OCI-LY7 (cell line): ENCODE results near the gene IP6K2. TPM values are rescaled to one million over a fixed set of nuclear protein-coding genes. Genes with fewer than 3 reads are reported as not detected.

Source experiments
- BruUV-seq: library from RNA; stranded (reverse); fragments of 400-500 nt; replicated peaks from 2 replicates; lab custom pipeline; 2021; lab: Mats Ljungman, UMichigan
- CTCF ChIA-PET: fragments of 300-600 bp; sonication (Branson Sonifier 250); formaldehyde crosslinking; loops from one replicate; lab custom pipeline; 2022; ENCODE audit warnings: antibody characterized with exemption; ENCODE audit not compliant: unreplicated experiment; lab: Charles Lee
- POLR2A ChIA-PET: fragments of 300-600 bp; sonication (Branson Sonifier 250); formaldehyde crosslinking; loops from one replicate; lab custom pipeline; 2022; ENCODE audit warnings: antibody characterized with exemption; lab: Charles Lee
- DNase-seq: peaks from one replicate; pipeline ENCODE4 v3.0.0-alpha.2; 2015; ENCODE audit warnings: low spot score
- H2AFZ ChIP-seq: fragments of 200-600 bp; sonication (generic), shearing (Covaris generic); 2 replicates; pipeline ENCODE4 v1.6.1; 2014; ENCODE audit warnings: mild to moderate bottlenecking, antibody characterized with exemption, low read length, moderate library complexity
- H3K27ac ChIP-seq: fragments of 200-600 bp; sonication (generic); 2 replicates; pipeline ENCODE4 v1.5.1; 2014; ENCODE audit warnings: mixed run types, low read depth, mild to moderate bottlenecking, moderate library complexity, low read length, inconsistent platforms; ENCODE audit not compliant: poor library complexity, severe bottlenecking
- H3K36me3 ChIP-seq: fragments of 200-600 bp; sonication (generic); 2 replicates; pipeline ENCODE4 v1.6.1; 2014; ENCODE audit warnings: mild to moderate bottlenecking, antibody characterized with exemption, low read length, moderate library complexity, mixed read lengths; ENCODE audit not compliant: insufficient read depth
- H3K4me1 ChIP-seq: fragments of 200-600 bp; sonication (generic); 2 replicates; pipeline ENCODE4 v1.5.1; 2014; ENCODE audit warnings: mild to moderate bottlenecking, low read length; ENCODE audit not compliant: insufficient read depth, poor library complexity, severe bottlenecking
- H3K4me2 ChIP-seq: fragments of 200-600 bp; sonication (generic); 2 replicates; pipeline ENCODE4 v1.6.1; 2014; ENCODE audit warnings: mild to moderate bottlenecking, low read length
- H3K4me3 ChIP-seq: fragments of 200-600 bp; sonication (generic); 2 replicates; pipeline ENCODE4 v1.5.1; 2014; ENCODE audit warnings: mild to moderate bottlenecking, low read depth, low read length; ENCODE audit not compliant: poor library complexity, severe bottlenecking
- H3K79me2 ChIP-seq: fragments of 200-600 bp; sonication (generic); 2 replicates; pipeline ENCODE4 v1.6.1; 2016; ENCODE audit warnings: low read depth, mild to moderate bottlenecking, low read length, moderate library complexity, mixed read lengths; ENCODE audit not compliant: insufficient read depth
- H3K9me2 ChIP-seq: fragments of 200-600 bp; sonication (generic); 2 replicates; pipeline ENCODE4 v1.6.1; 2016; ENCODE audit warnings: mild to moderate bottlenecking, low read length, mixed read lengths; ENCODE audit not compliant: insufficient read depth
- H3K9me3 ChIP-seq: fragments of 200-600 bp; sonication (generic); 2 replicates; pipeline ENCODE4 v1.6.1; 2014; ENCODE audit warnings: mild to moderate bottlenecking, mixed run types, low read length, mixed read lengths
- H4K20me1 ChIP-seq: fragments of 200-600 bp; sonication (generic); 2 replicates; pipeline ENCODE4 v1.6.1; 2014; ENCODE audit warnings: mild to moderate bottlenecking, antibody characterized with exemption, low read length, moderate library complexity, mixed read lengths; ENCODE audit not compliant: insufficient read depth
- CTCF ChIP-seq: fragments of 200-600 bp; sonication (generic); conservative IDR thresholded peaks from 2 replicates; pipeline ENCODE4 v1.5.1; 2014; ENCODE audit warnings: mild to moderate bottlenecking, antibody characterized with exemption, low read length, moderate library complexity, mixed read lengths
- EZH2phosphoT487 ChIP-seq: fragments of 200-600 bp; sonication (generic); IDR thresholded peaks from 2 replicates; pipeline ENCODE4 v1.6.1; 2018; ENCODE audit warnings: low read depth, borderline replicate concordance, mild to moderate bottlenecking, mixed run types, antibody characterized with exemption, low read length, moderate library complexity, mixed read lengths
- intact Hi-C: fragments of 100-400 bp; cut with micrococcal nuclease; formaldehyde crosslinking; loops from one replicate; pipeline ENCODE4 v1.10.0; 2022; ENCODE audit not compliant: unreplicated experiment
- total RNA-seq, 2 experiments: library from RNA; depleted of rRNA in 1 of 2; stranded (reverse); fragments of >200 nt in 1 of 2; shearing (Covaris generic) in 1 of 2; gene quantifications; 2 replicates each; pipeline ENCODE4 v1.2.3, GENCODE V29; 2014 to 2022

The IP6K2 gene
- total RNA-seq, 2 experiments from 2014 or later, result 77.0 to 92.7 TPM

- Histone ChIP-seq H3K27ac (no peak overlapping the region), H2AFZ (no peak overlapping the region), H3K4me1 (peaks cover 4% of the 10 kb centered on the region), H3K36me3 (no peaks in the 10 kb centered on the region), H3K4me3 (peak overlapping the region; percentile 65), H3K9me2 (no peaks in the 10 kb centered on the region), H3K4me2 (peak overlapping the region; percentile 93; the same call in 1 of the 2 replicates), H4K20me1 (no peaks in the 10 kb centered on the region), H3K9me3 (no peaks in the 10 kb centered on the region), H3K79me2 (no peaks in the 10 kb centered on the region)
- DNase-seq, result no peak
- no peak for TF ChIP-seq EZH2phosphoT487
- no peak for TF ChIP-seq CTCF
- no TSS peak for BruUV-seq
- CTCF ChIA-PET, result no interaction called here
- POLR2A ChIA-PET, result no interaction called here
- intact Hi-C loops, result loop anchor here (5.0 kb wide), 1 partner anchor 99 kb away; the partner anchor contains the start of gene UCN2
Observed at GRCh38 chr3:48660800-48661400, 56.1 kb downstream of the IP6K2 start.

- POLR2A ChIA-PET, result no interaction called here
- H3K4me3 ChIP-seq, result no peak overlapping the region
- CTCF ChIA-PET, result interaction anchor here (0.7 kb wide), 1 partner anchor 21 kb away, joined by 6 read pairs; the partner anchor contains the start of gene SLC26A6
- intact Hi-C loops, result loop anchor here (1.0 to 2.0 kb wide), 2 partner anchors 22 to 256 kb away; partner anchors contain the start of gene SLC26A6
- H3K4me2 ChIP-seq, result peak overlapping the region; percentile 73
- no TSS peak for BruUV-seq
- no peaks in the 10 kb centered on the region for H3K9me3 ChIP-seq
- H2AFZ ChIP-seq, result peak overlapping the region; percentile 44; the same call in 1 of the 2 replicates
- no peak overlapping the region for H3K27ac ChIP-seq
- TF ChIP-seq EZH2phosphoT487 (no peak), CTCF (no peak)
- no peaks in the 10 kb centered on the region for H3K79me2 ChIP-seq
- DNase-seq, result no peak
- H3K36me3 ChIP-seq, result no peaks in the 10 kb centered on the region
- no peaks in the 10 kb centered on the region for H3K9me2 ChIP-seq
- H3K4me1 ChIP-seq, result peaks cover 4% of the 10 kb centered on the region
- no peaks in the 10 kb centered on the region for H4K20me1 ChIP-seq
Observed at GRCh38 chr3:48656841-48657281, 60.2 kb downstream of the IP6K2 start.
